EH (cell line): ENCODE results near the gene PHLDB1.
"Not testable (repeated sequence)": the region's sequence is repeated elsewhere in the genome, so short reads cannot be mapped to it uniquely, and the experiment has no call there.

Experiments used
- DNase-seq: peaks from one replicate; pipeline ENCODE4 v3.0.0-alpha.2; 2015; ENCODE audit warnings: low read depth

The PHLDB1 gene

GRCh38 chr11:118688339-118688738, 80.9 kb downstream of the PHLDB1 start:
- not testable (repeated sequence) for DNase-seq

- no peak for DNase-seq
Measured at GRCh38 chr11:118688851-118689502, 81.6 kb downstream of the PHLDB1 start.

- no peak for DNase-seq
Measured at GRCh38 chr11:118689503-118689851, 82.1 kb downstream of the PHLDB1 start.

- peak; percentile 90 for DNase-seq
Measured at GRCh38 chr11:118689852-118690552, 82.6 kb downstream of the PHLDB1 start.

- DNase-seq, result no peak
Measured at GRCh38 chr11:118690553-118691304, 83.3 kb downstream of the PHLDB1 start.

GRCh38 chr11:118691926-118692830, 84.8 kb downstream of the PHLDB1 start:
- peak; percentile 75 for DNase-seq

GRCh38 chr11:118694185-118694584, 86.8 kb downstream of the PHLDB1 start:
- DNase-seq, result no peak

- no peak for DNase-seq
Measured at GRCh38 chr11:118694771-118695170, 87.4 kb downstream of the PHLDB1 start.

GRCh38 chr11:118696673-118697226, 89.3 kb downstream of the PHLDB1 start:
- DNase-seq, result no peak

- DNase-seq, result no peak
Measured at GRCh38 chr11:118697346-118697745, 89.9 kb downstream of the PHLDB1 start.

GRCh38 chr11:118699506-118700220, 92.2 kb downstream of the PHLDB1 start:
- no peak for DNase-seq

- no peak for DNase-seq
Measured at GRCh38 chr11:118703563-118704106, 96.2 kb downstream of the PHLDB1 start.

GRCh38 chr11:118705111-118705741, 97.8 kb downstream of the PHLDB1 start:
- DNase-seq, result no peak

- no peak for DNase-seq
Measured at GRCh38 chr11:118705791-118706545, 98.6 kb downstream of the PHLDB1 start.

GRCh38 chr11:118706546-118706825, 99.1 kb downstream of the PHLDB1 start:
- no peak for DNase-seq
